Measurements from ENCODE around the gene CTSH. TPM values are rescaled to one million over a fixed set of nuclear protein-coding genes. Genes with fewer than 3 reads are reported as not detected.

The CTSH gene
- total RNA-seq, 1 experiment from 2014 or later: 178 TPM

DNA sequence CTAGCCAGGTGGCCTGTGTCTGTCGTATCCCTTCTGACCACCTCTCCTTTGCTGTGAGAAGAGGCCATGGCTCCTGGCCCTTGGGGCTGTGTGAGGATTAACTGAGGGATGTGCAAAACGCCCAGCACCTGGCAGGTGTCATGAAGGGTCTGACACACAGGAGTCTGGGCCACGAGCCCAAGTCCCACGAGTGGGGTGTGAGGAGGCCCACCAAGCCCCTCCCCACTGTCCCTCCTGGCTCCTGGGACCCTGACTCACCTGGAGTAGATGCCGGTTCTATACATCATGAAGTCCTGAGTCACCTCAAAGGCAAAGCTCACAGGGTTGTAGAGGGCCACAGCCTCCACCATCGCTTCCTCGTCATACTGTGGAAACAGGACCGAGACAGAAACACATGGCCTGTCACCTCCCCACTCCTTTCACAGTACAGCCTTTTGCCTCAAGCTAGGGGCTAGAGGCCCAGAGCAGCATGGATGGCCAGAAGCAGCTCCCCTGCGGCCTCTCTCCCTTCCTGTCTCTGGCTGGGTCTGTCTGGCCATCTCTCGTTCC lies 19.7 kb downstream of the CTSH start:
- BruUV-seq (replicated peaks): no TSS peak
- ChIA-PET POLR2A (interaction anchor here (0.6 kb wide), 2 partner anchors 33 to 233 kb away, joined by 3 to 14 read pairs; no protein-coding TSS in a partner anchor), CTCF (interaction anchor here (0.7 to 1.1 kb wide), 2 partner anchors 138 to 327 kb away, joined by 3 to 5 read pairs; no protein-coding TSS in a partner anchor)
- peak overlapping the region; percentile 57; the same call in 1 of the 2 replicates for H3K27ac ChIP-seq (ENCODE audit: low read length)
- intact Hi-C loops (cut with micrococcal nuclease; ENCODE audit: unreplicated experiment) (loop anchor here (5.0 kb wide), 1 partner anchor 257 kb away; no protein-coding TSS in a partner anchor), in situ Hi-C loops (cut with HindIII; ENCODE audit: low pct_unique_long_range_greater_than_20kb, low sequenced_read_pairs) (no loop called here)
- H3K36me3 ChIP-seq (ENCODE audit: control insufficient read depth, insufficient read depth, low read length): peaks cover 3% of the 10 kb centered on the region
- no peak for DNase-seq (ENCODE audit: low read depth, low spot score)
- no peaks in the 10 kb centered on the region for H3K27me3 ChIP-seq (ENCODE audit: control insufficient read depth, insufficient read depth, low read length)
- peaks cover 31% of the 10 kb centered on the region for H3K4me1 ChIP-seq (ENCODE audit: control insufficient read depth, insufficient read depth, low read length)
- H3K9me3 ChIP-seq (ENCODE audit: control insufficient read depth, insufficient read depth, low read depth, low read length): no peaks in the 10 kb centered on the region
- TF ChIP-seq TCF7L2 (IDR thresholded peaks at IDR 0.05; ENCODE audit: low read depth, low read length) (no peak), POLR2AphosphoS5 (IDR thresholded peaks at IDR 0.05; ENCODE audit: low read depth, low read length) (0 out of 2 replicates have a peak, but pooled peaks have one; percentile 2)
- no peak for ATAC-seq
- no peak overlapping the region for H3K4me3 ChIP-seq (ENCODE audit: low read depth in 2 of 2, low read length in 2 of 2)

DNA sequence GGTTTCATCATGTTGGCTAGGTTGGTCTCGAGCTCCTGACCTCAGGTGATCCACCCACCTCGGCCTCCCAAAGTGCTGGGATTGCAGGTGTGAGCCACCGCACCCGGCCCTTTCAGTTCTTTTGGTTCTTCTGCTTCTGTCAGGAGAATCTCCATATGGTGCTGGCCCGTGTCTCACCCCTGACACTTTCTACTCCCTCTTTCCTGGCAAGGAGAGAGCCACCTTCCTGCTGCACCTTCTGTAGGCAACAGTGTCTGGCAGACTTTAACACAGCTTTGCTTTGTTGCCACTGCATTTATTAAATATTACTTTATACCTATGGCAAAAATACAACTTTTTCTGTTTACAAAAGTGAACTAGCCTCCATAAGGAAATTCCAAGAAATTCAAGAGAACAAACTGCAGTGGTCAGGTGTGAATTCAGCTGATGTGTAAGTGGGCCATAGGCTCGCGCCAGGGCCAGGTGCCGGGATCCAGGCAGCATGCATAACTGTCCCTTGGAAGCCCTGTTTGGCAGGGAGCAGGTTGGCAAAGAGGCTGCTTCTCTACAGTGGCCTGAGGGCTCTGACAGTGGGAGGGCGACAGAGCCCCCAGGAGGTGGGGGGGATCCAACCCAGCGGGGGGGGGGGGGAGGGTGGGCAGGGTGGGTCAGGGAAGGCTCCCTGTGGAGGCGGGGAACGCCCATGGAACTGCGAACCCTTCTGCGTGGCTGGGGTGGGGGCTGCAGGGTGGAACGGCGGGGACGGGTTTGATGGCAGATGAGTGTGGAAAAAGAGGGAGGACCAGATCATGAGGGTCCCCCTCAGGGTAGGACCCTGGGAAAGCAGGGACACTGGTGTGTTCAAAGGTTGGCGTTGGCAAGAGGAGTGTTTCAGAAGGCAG lies 21.1 kb downstream of the CTSH start:
- Histone ChIP-seq H3K4me1 (ENCODE audit: control insufficient read depth, insufficient read depth, low read length) (peaks cover 18% of the 10 kb centered on the region), H3K27me3 (ENCODE audit: control insufficient read depth, insufficient read depth, low read length) (no peaks in the 10 kb centered on the region), H3K4me3 (ENCODE audit: low read depth in 2 of 2, low read length in 2 of 2) (no peak overlapping the region), H3K9me3 (ENCODE audit: control insufficient read depth, insufficient read depth, low read depth, low read length) (no peaks in the 10 kb centered on the region), H3K27ac (ENCODE audit: low read length) (no peak overlapping the region), H3K36me3 (ENCODE audit: control insufficient read depth, insufficient read depth, low read length) (peaks cover 5% of the 10 kb centered on the region)
- no TSS peak for BruUV-seq (replicated peaks)
- in situ Hi-C loops (cut with HindIII; ENCODE audit: low pct_unique_long_range_greater_than_20kb, low sequenced_read_pairs) (no loop called here), intact Hi-C loops (cut with micrococcal nuclease; ENCODE audit: unreplicated experiment) (no loop called here)
- TF ChIP-seq, protein P1, sequence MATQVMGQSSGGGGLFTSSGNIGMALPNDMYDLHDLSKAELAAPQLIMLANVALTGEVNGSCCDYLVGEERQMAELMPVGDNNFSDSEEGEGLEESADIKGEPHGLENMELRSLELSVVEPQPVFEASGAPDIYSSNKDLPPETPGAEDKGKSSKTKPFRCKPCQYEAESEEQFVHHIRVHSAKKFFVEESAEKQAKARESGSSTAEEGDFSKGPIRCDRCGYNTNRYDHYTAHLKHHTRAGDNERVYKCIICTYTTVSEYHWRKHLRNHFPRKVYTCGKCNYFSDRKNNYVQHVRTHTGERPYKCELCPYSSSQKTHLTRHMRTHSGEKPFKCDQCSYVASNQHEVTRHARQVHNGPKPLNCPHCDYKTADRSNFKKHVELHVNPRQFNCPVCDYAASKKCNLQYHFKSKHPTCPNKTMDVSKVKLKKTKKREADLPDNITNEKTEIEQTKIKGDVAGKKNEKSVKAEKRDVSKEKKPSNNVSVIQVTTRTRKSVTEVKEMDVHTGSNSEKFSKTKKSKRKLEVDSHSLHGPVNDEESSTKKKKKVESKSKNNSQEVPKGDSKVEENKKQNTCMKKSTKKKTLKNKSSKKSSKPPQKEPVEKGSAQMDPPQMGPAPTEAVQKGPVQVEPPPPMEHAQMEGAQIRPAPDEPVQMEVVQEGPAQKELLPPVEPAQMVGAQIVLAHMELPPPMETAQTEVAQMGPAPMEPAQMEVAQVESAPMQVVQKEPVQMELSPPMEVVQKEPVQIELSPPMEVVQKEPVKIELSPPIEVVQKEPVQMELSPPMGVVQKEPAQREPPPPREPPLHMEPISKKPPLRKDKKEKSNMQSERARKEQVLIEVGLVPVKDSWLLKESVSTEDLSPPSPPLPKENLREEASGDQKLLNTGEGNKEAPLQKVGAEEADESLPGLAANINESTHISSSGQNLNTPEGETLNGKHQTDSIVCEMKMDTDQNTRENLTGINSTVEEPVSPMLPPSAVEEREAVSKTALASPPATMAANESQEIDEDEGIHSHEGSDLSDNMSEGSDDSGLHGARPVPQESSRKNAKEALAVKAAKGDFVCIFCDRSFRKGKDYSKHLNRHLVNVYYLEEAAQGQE (IDR thresholded peaks at IDR 0.05; ENCODE audit: insufficient read depth in 1 of 2, low read depth in 2 of 2, low read length in 1 of 2): no peak
- no peak for TF ChIP-seq TCF7L2 (IDR thresholded peaks at IDR 0.05; ENCODE audit: low read depth, low read length)
- TF ChIP-seq SIN3A (IDR thresholded peaks at IDR 0.05; ENCODE audit: borderline replicate concordance, insufficient read depth, low read depth, low read length): no peak
- no peak for TF ChIP-seq POLR2AphosphoS5 (IDR thresholded peaks at IDR 0.05; ENCODE audit: low read depth, low read length)
- TF ChIP-seq, protein P2, sequence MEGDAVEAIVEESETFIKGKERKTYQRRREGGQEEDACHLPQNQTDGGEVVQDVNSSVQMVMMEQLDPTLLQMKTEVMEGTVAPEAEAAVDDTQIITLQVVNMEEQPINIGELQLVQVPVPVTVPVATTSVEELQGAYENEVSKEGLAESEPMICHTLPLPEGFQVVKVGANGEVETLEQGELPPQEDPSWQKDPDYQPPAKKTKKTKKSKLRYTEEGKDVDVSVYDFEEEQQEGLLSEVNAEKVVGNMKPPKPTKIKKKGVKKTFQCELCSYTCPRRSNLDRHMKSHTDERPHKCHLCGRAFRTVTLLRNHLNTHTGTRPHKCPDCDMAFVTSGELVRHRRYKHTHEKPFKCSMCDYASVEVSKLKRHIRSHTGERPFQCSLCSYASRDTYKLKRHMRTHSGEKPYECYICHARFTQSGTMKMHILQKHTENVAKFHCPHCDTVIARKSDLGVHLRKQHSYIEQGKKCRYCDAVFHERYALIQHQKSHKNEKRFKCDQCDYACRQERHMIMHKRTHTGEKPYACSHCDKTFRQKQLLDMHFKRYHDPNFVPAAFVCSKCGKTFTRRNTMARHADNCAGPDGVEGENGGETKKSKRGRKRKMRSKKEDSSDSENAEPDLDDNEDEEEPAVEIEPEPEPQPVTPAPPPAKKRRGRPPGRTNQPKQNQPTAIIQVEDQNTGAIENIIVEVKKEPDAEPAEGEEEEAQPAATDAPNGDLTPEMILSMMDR (IDR thresholded peaks at IDR 0.05): no peak
- ATAC-seq (no peak), DNase-seq (ENCODE audit: low read depth, low spot score) (no peak)
- CTCF ChIA-PET: interaction anchor here (0.6 to 1.1 kb wide), 4 partner anchors 48 to 328 kb away, joined by 3 to 5 read pairs (median 3); no protein-coding TSS in a partner anchor
- POLR2A ChIA-PET: no interaction called here

Data from Panc1 (cell line).